IMR-90 (cell line): ENCODE data around the gene TRPC4AP. TPM values are rescaled to one million over a fixed set of nuclear protein-coding genes. Genes with fewer than 3 reads are reported as not detected.

Source experiments
- ATAC-seq: fragments of 200-7000 bp; cut with Tn5 transposase; 2 replicates; pipeline ENCODE4 v1.9.1; 2020; ENCODE audit warnings: low read depth, mild to moderate bottlenecking, moderate library complexity
- BruUV-seq: library from RNA; stranded (reverse); fragments of 400-500 nt; replicated peaks from 2 replicates; lab custom pipeline; 2021; lab: Mats Ljungman, UMichigan
- CTCF ChIA-PET: fragments of 300-600 bp; formaldehyde crosslinking; extraction: SDS; loops from one replicate; lab custom pipeline; 2021; ENCODE audit warnings: antibody characterized with exemption; lab: Yijun Ruan, JAX
- POLR2A ChIA-PET: fragments of 300-600 bp; sonication (Branson Sonifier 250); formaldehyde crosslinking; loops from one replicate; lab custom pipeline; 2022; ENCODE audit warnings: antibody characterized with exemption; ENCODE audit not compliant: unreplicated experiment; lab: Charles Lee
- DNase-seq: peaks from one replicate; pipeline ENCODE4 v3.0.0; 2013
- H2AFZ ChIP-seq: replicated peaks from 2 replicates; pipeline ENCODE3; 2013; ENCODE audit warnings: low read length, mild to moderate bottlenecking; ENCODE audit not compliant: poor library complexity
- H2AK5ac ChIP-seq: 2 replicates; pipeline ENCODE4 v1.6.1; 2013; ENCODE audit warnings: low read depth, low read length, inconsistent platforms
- H2AK9ac ChIP-seq: replicated peaks from 2 replicates; pipeline ENCODE3; 2013; ENCODE audit warnings: mild to moderate bottlenecking, low read depth, low read length, moderate library complexity; ENCODE audit not compliant: poor library complexity
- H2BK120ac ChIP-seq: 2 replicates; pipeline ENCODE4 v1.6.1; 2013; ENCODE audit warnings: low read depth, low read length, inconsistent platforms
- H2BK15ac ChIP-seq: 3 replicates; pipeline ENCODE4 v1.6.1; 2013; ENCODE audit warnings: low read depth, low read length, inconsistent platforms
- H2BK20ac ChIP-seq: 2 replicates; pipeline ENCODE4 v1.6.1; 2013; ENCODE audit warnings: low read depth, mild to moderate bottlenecking, inconsistent platforms, low read length, moderate library complexity
- H2BK5ac ChIP-seq: 2 replicates; pipeline ENCODE4 v1.6.1; 2013; ENCODE audit warnings: mild to moderate bottlenecking, low read depth, low read length, inconsistent platforms; ENCODE audit not compliant: poor library complexity, severe bottlenecking
- H3K14ac ChIP-seq: replicated peaks from 2 replicates; pipeline ENCODE4 v1.6.1; 2013; ENCODE audit warnings: low read depth, low read length, inconsistent platforms
- H3K18ac ChIP-seq: 2 replicates; pipeline ENCODE4 v1.6.1; 2013; ENCODE audit warnings: low read depth, low read length, control low read depth
- H3K23ac ChIP-seq: 2 replicates; pipeline ENCODE4 v1.6.1; 2013; ENCODE audit warnings: low read depth, low read length, inconsistent platforms
- H3K27ac ChIP-seq: 2 replicates; pipeline ENCODE4 v1.5.1; 2013; ENCODE audit warnings: mild to moderate bottlenecking, control low read depth, low read length; ENCODE audit not compliant: insufficient read depth
- H3K27me3 ChIP-seq: 2 replicates; pipeline ENCODE4 v1.6.1; 2013; ENCODE audit warnings: low read length; ENCODE audit not compliant: control insufficient read depth, insufficient read depth
- H3K36me3 ChIP-seq: 2 replicates; pipeline ENCODE4 v1.6.1; 2013; ENCODE audit warnings: low read length, mixed read lengths; ENCODE audit not compliant: control insufficient read depth, insufficient read depth
- H3K4ac ChIP-seq: 2 replicates; pipeline ENCODE4 v1.6.1; 2013; ENCODE audit warnings: low read depth, low read length, inconsistent platforms
- H3K4me1 ChIP-seq: 2 replicates; pipeline ENCODE4 v1.6.1; 2013; ENCODE audit warnings: low read length, mixed read lengths; ENCODE audit not compliant: control insufficient read depth, insufficient read depth
- H3K4me2 ChIP-seq: 2 replicates; pipeline ENCODE4 v1.6.1; 2013; ENCODE audit warnings: low read depth, mild to moderate bottlenecking, control low read depth, low read length, moderate library complexity
- H3K4me3 ChIP-seq: 2 replicates; pipeline ENCODE4 v1.5.1; 2013; ENCODE audit warnings: low read depth, mild to moderate bottlenecking, control low read depth, low read length, moderate library complexity; ENCODE audit not compliant: insufficient read depth
- H3K56ac ChIP-seq: 2 replicates; pipeline ENCODE4 v1.6.1; 2013; ENCODE audit warnings: low read length, inconsistent platforms; ENCODE audit not compliant: insufficient read depth; ENCODE audit errors: extremely low read depth
- H3K79me1 ChIP-seq, 2 experiments: 2 replicates each; pipeline ENCODE4 v1.6.1; 2013; ENCODE audit warnings: low read length in 2 of 2, inconsistent platforms in 1 of 2, low read depth in 1 of 2
- H3K9ac ChIP-seq: 2 replicates; pipeline ENCODE4 v1.6.1; 2013; ENCODE audit warnings: low read depth, low read length, control low read depth
- H3K9me1 ChIP-seq: 2 replicates; pipeline ENCODE4 v1.6.1; 2013; ENCODE audit warnings: low read length, inconsistent platforms; ENCODE audit not compliant: insufficient read depth
- H3K9me3 ChIP-seq: 2 replicates; pipeline ENCODE4 v1.6.1; 2013; ENCODE audit warnings: low read length; ENCODE audit not compliant: control insufficient read depth, insufficient read depth
- H4K20me1 ChIP-seq: 2 replicates; pipeline ENCODE4 v1.6.1; 2013; ENCODE audit warnings: low read length, inconsistent platforms; ENCODE audit not compliant: insufficient read depth
- H4K5ac ChIP-seq: 2 replicates; pipeline ENCODE4 v1.6.1; 2013; ENCODE audit warnings: mild to moderate bottlenecking, low read depth, low read length, control low read depth
- H4K8ac ChIP-seq, 2 experiments: 2 replicates each; pipeline ENCODE4 v1.6.1; 2013; ENCODE audit warnings: low read depth in 2 of 2, low read length in 2 of 2, control low read depth in 1 of 2, inconsistent platforms in 1 of 2
- H4K91ac ChIP-seq: 2 replicates; pipeline ENCODE4 v1.6.1; 2013; ENCODE audit warnings: low read depth, low read length, inconsistent platforms; ENCODE audit not compliant: insufficient read depth
- BHLHE40 ChIP-seq: fragments of 150-350 bp; IDR thresholded peaks from 2 replicates; pipeline ENCODE4 v1.6.1; 2016; ENCODE audit warnings: mild to moderate bottlenecking, low read depth, low read length
- CEBPB ChIP-seq: IDR thresholded peaks from 2 replicates; pipeline ENCODE4 v1.6.1; 2012; ENCODE audit warnings: low read depth, low read length, improper control_type of control experiment
- CHD1 ChIP-seq: IDR thresholded peaks from 2 replicates; pipeline ENCODE4 v1.6.1; 2012; ENCODE audit warnings: low read depth, low read length, improper control_type of control experiment
- FOS ChIP-seq: fragments of 150-350 bp; IDR thresholded peaks from 2 replicates; pipeline ENCODE4 v1.6.1; 2016; ENCODE audit warnings: low read depth, low read length
- MAFK ChIP-seq: IDR thresholded peaks from 2 replicates; pipeline ENCODE4 v1.6.1; 2012; ENCODE audit warnings: low read depth, low read length, improper control_type of control experiment
- MAZ ChIP-seq: IDR thresholded peaks from 2 replicates; pipeline ENCODE4 v1.6.1; 2012; ENCODE audit warnings: low read depth, mild to moderate bottlenecking, low read length, improper control_type of control experiment, moderate library complexity, borderline replicate concordance
- MXI1 ChIP-seq: IDR thresholded peaks from 2 replicates; pipeline ENCODE4 v1.6.1; 2012; ENCODE audit warnings: low read depth, mild to moderate bottlenecking, low read length, moderate library complexity, borderline replicate concordance
- NFE2L2 ChIP-seq: fragments of 150-350 bp; IDR thresholded peaks from 2 replicates; pipeline ENCODE4 v1.6.1; 2016; ENCODE audit warnings: low read depth, mild to moderate bottlenecking, low read length
- POLR2A ChIP-seq: IDR thresholded peaks from 2 replicates; pipeline ENCODE4 v1.6.1; 2012; ENCODE audit warnings: mild to moderate bottlenecking, low read depth, low read length
- RAD21 ChIP-seq: IDR thresholded peaks from 2 replicates; pipeline ENCODE4 v1.6.1; 2012; ENCODE audit warnings: low read length, improper control_type of control experiment
- RCOR1 ChIP-seq: IDR thresholded peaks from 2 replicates; pipeline ENCODE4 v1.6.1; 2012; ENCODE audit warnings: mild to moderate bottlenecking, low read length, improper control_type of control experiment; ENCODE audit not compliant: insufficient replicate concordance
- RFX5 ChIP-seq: IDR thresholded peaks from 2 replicates; pipeline ENCODE4 v1.8.0; 2012; ENCODE audit warnings: low read depth, mild to moderate bottlenecking, low read length, moderate library complexity
- SMC3 ChIP-seq: fragments of 150-350 bp; IDR thresholded peaks from 2 replicates; pipeline ENCODE4 v1.6.1; 2016; ENCODE audit warnings: low read depth, mild to moderate bottlenecking, antibody characterized with exemption, low read length, moderate library complexity
- WGBS, 2 experiments: methylation state at CpG; one replicate each; pipeline versions ENCODE4 v1.1.5 to v1.1.7; 2013; ENCODE audit warnings: missing lambda C conversion rate in 2 of 2; ENCODE audit not compliant: insufficient read length in 1 of 2; ENCODE audit errors: extremely low coverage in 2 of 2; 5-methylcytosine and 5-hydroxymethylcytosine counted together
- dilution Hi-C: fragments of 300-500 bp; cut with HindIII; formaldehyde crosslinking; loops from one replicate; pipeline ENCODE4 v1.14.3; 2018; ENCODE audit warnings: low sequenced_read_pairs; ENCODE audit not compliant: unreplicated experiment
- in situ Hi-C: fragments of 300-500 bp; cut with MboI; formaldehyde crosslinking; loops from 3 replicates; pipeline ENCODE4 v1.14.3; 2019; ENCODE audit warnings: low sequenced_read_pairs, inconsistent platforms, mixed read lengths
- intact Hi-C: fragments of 100-400 bp; cut with micrococcal nuclease; formaldehyde crosslinking; loops from 2 replicates; pipeline ENCODE4 v1.10.0; 2022
- polyA plus RNA-seq, 3 experiments: library from polyadenylated mRNA; depleted of rRNA; stranded (reverse); fragments of >200 nt; gene quantifications; 2 replicates each; pipeline ENCODE4 v1.2.3, GENCODE V29; 2012; ENCODE audit warnings: low replicate concordance in 1 of 3
- total RNA-seq: library from RNA; depleted of rRNA; stranded (reverse); fragments of >200 nt; gene quantifications from 2 replicates; pipeline ENCODE4 v1.2.3, GENCODE V29; 2012
- TF ChIP-seq, protein P1 (sequence below): fragments of 150-350 bp; IDR thresholded peaks from 2 replicates; pipeline ENCODE4 v1.6.1; 2016; ENCODE audit warnings: low read depth, mild to moderate bottlenecking, low read length, moderate library complexity, borderline replicate concordance
- TF ChIP-seq, protein P2 (sequence below): conservative IDR thresholded peaks from 2 replicates; pipeline ENCODE4 v1.5.1; 2012; ENCODE audit warnings: mild to moderate bottlenecking, low read depth, low read length, improper control_type of control experiment
- TF ChIP-seq, protein P3 (sequence below): fragments of 150-350 bp; IDR thresholded peaks from 2 replicates; pipeline ENCODE4 v1.6.1; 2017; ENCODE audit warnings: mild to moderate bottlenecking, antibody characterized with exemption, low read length, low read depth

TRPC4AP gene
- total and polyA plus RNA-seq, 2 of the 4 experiments (the other 2 are of a cell fraction) = 41.0 to 81.0 TPM

DNA sequence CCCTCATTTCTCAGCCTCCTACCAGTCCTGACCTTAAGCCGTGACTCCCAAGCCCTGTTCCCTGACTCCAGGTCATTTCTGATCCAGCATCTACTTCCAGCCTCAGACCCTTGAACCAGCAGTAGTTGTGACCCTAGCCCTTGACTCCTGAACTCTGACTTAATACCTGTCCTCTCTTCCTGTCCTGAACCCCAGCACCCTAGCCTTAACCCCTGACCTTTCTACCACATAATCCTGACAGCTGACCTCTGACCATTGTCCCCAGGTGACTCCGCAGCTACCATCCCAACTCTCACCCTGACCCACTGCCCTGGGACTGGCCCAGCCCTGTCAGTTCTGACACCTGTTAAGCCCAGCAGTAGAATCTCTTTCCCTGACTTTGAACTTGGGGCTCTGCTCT is 94.8 kb downstream of the TRPC4AP start:
- H3K18ac ChIP-seq = no peak overlapping the region
- no peak overlapping the region; the same call in 1 of the 2 replicates for H3K23ac ChIP-seq
- H4K20me1 ChIP-seq = peaks cover 37% of the 10 kb centered on the region
- H2AK9ac ChIP-seq = no peak overlapping the region
- no peak overlapping the region for H3K56ac ChIP-seq
- H2BK15ac ChIP-seq = no peak overlapping the region
- no peaks in the 10 kb centered on the region for H3K27me3 ChIP-seq
- H3K4me1 ChIP-seq = no peaks in the 10 kb centered on the region
- H3K27ac ChIP-seq = no peak overlapping the region
- dilution Hi-C loops (no loop called here), intact Hi-C loops (no loop called here), in situ Hi-C loops (no loop called here)
- no peak overlapping the region for H2BK5ac ChIP-seq
- 96% methylated on average over 2 of the region's 2 CpGs; no CpG with 5 or more reads in 1 of the 2 experiments for WGBS, 2 experiments
- H2BK20ac ChIP-seq = no peak overlapping the region
- BruUV-seq = no TSS peak
- H3K14ac ChIP-seq = no peak overlapping the region
- H3K4me2 ChIP-seq = no peak overlapping the region
- DNase-seq (no peak), ATAC-seq (no peak)
- no peak for TF ChIP-seq SMC3
- no peak for TF ChIP-seq MAZ
- no peak for TF ChIP-seq BHLHE40
- TF ChIP-seq, protein P1, sequence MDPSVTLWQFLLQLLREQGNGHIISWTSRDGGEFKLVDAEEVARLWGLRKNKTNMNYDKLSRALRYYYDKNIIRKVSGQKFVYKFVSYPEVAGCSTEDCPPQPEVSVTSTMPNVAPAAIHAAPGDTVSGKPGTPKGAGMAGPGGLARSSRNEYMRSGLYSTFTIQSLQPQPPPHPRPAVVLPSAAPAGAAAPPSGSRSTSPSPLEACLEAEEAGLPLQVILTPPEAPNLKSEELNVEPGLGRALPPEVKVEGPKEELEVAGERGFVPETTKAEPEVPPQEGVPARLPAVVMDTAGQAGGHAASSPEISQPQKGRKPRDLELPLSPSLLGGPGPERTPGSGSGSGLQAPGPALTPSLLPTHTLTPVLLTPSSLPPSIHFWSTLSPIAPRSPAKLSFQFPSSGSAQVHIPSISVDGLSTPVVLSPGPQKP = no peak
- TF ChIP-seq, protein P2, sequence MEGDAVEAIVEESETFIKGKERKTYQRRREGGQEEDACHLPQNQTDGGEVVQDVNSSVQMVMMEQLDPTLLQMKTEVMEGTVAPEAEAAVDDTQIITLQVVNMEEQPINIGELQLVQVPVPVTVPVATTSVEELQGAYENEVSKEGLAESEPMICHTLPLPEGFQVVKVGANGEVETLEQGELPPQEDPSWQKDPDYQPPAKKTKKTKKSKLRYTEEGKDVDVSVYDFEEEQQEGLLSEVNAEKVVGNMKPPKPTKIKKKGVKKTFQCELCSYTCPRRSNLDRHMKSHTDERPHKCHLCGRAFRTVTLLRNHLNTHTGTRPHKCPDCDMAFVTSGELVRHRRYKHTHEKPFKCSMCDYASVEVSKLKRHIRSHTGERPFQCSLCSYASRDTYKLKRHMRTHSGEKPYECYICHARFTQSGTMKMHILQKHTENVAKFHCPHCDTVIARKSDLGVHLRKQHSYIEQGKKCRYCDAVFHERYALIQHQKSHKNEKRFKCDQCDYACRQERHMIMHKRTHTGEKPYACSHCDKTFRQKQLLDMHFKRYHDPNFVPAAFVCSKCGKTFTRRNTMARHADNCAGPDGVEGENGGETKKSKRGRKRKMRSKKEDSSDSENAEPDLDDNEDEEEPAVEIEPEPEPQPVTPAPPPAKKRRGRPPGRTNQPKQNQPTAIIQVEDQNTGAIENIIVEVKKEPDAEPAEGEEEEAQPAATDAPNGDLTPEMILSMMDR = no peak
- TF ChIP-seq, protein P3, sequence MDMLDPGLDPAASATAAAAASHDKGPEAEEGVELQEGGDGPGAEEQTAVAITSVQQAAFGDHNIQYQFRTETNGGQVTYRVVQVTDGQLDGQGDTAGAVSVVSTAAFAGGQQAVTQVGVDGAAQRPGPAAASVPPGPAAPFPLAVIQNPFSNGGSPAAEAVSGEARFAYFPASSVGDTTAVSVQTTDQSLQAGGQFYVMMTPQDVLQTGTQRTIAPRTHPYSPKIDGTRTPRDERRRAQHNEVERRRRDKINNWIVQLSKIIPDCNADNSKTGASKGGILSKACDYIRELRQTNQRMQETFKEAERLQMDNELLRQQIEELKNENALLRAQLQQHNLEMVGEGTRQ = no peak
- no peak for TF ChIP-seq CHD1
- no peak for TF ChIP-seq FOS
- no peak for TF ChIP-seq NFE2L2
- TF ChIP-seq MXI1 = no peak
- no peak for TF ChIP-seq RCOR1
- no peak for TF ChIP-seq RFX5
- TF ChIP-seq RAD21 = no peak
- TF ChIP-seq POLR2A = no peak
- no peak for TF ChIP-seq CEBPB
- no peak for TF ChIP-seq MAFK
- no peak overlapping the region for H4K5ac ChIP-seq
- no peak overlapping the region for H3K4ac ChIP-seq
- no peak overlapping the region for H2BK120ac ChIP-seq
- no peak overlapping the region for H4K8ac ChIP-seq
- CTCF ChIA-PET = no interaction called here
- POLR2A ChIA-PET = no interaction called here
- no peak overlapping the region for H4K91ac ChIP-seq
- H3K9ac ChIP-seq = no peak overlapping the region
- no peak overlapping the region for H3K4me3 ChIP-seq
- peak overlapping the region; percentile 27 for H2AFZ ChIP-seq
- H3K9me1 ChIP-seq = no peaks in the 10 kb centered on the region
- H3K9me3 ChIP-seq = no peaks in the 10 kb centered on the region
- peaks cover 84% of the 10 kb centered on the region for H3K36me3 ChIP-seq
- H2AK5ac ChIP-seq = no peak overlapping the region
- peaks cover 0 to 14% of the 10 kb centered on the region in 2 experiments; a peak in 2 of 4 replicates for H3K79me1 ChIP-seq
